GM10847 (cell line): ENCODE measurements around the gene INHA.

Experiments
- POLR2A ChIP-seq: IDR thresholded peaks from 2 replicates; pipeline ENCODE4 v1.6.1; 2011; ENCODE audit not compliant: insufficient read length; ENCODE audit errors: extremely low read depth

Gene INHA

GRCh38 chr2:219572237-219573001 lies at the start of gene INHA:
INHA (plus strand) TSS chr2:219572310; CDS start chr2:219572375, 65 bp downstream.
- TF ChIP-seq POLR2A: no peak

GRCh38 chr2:219523031-219523671 lies 49.0 kb upstream of the INHA start:
- no peak for TF ChIP-seq POLR2A

GRCh38 chr2:219524817-219525216 lies 47.3 kb upstream of the INHA start:
- no peak for TF ChIP-seq POLR2A

GRCh38 chr2:219525533-219526232 lies 46.4 kb upstream of the INHA start:
- no peak for TF ChIP-seq POLR2A

- no peak for TF ChIP-seq POLR2A
Observed at GRCh38 chr2:219526320-219527075, 45.6 kb upstream of the INHA start.

- TF ChIP-seq POLR2A: no peak
Observed at GRCh38 chr2:219527076-219527394, 45.1 kb upstream of the INHA start.

GRCh38 chr2:219527472-219527871 lies 44.6 kb upstream of the INHA start:
- TF ChIP-seq POLR2A: no peak

GRCh38 chr2:219530048-219530963 lies 41.8 kb upstream of the INHA start:
- TF ChIP-seq POLR2A: no peak

GRCh38 chr2:219531639-219532377 lies 40.3 kb upstream of the INHA start:
- TF ChIP-seq POLR2A: no peak

GRCh38 chr2:219532378-219532649 lies 39.8 kb upstream of the INHA start:
- TF ChIP-seq POLR2A: no peak

- no peak for TF ChIP-seq POLR2A
Observed at GRCh38 chr2:219533930-219534661, 38.0 kb upstream of the INHA start.

GRCh38 chr2:219536425-219536824 lies 35.7 kb upstream of the INHA start:
- TF ChIP-seq POLR2A: no peak

GRCh38 chr2:219536967-219537366 lies 35.1 kb upstream of the INHA start:
- TF ChIP-seq POLR2A: no peak
